ENCODE results near the gene FOXO6.

Gene FOXO6

DNA sequence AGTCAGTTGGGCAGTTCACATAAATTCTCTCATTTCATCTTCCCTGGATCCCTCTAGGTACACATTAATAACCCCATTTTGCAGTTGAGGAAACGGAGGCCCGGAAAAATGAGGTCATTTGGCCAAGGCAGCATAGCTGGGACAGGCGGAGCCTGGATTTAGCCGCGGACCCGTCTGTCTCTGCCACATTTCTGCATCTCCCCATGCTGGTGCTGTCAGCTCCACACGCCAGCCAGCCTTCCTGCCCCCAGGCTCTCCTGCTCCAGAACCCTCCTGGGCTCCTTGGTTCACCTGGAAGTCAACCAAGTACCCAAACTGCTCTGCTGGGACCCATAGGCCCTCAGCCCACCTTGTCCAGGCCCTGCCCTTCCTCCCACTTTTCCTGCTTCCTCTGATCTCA lies 7.6 kb downstream of the FOXO6 start:
- no peaks in the 10 kb centered on the region for H3K36me3 ChIP-seq (replicated peaks)
- DNase-seq, result no peak
- H3K27me3 ChIP-seq (replicated peaks), result peaks cover 35% of the 10 kb centered on the region
- in situ Hi-C loops (cut with HindIII; ENCODE audit: low pct_ligation_motif_present, low sequenced_read_pairs), result no loop called here
- no peak overlapping the region for H3K27ac ChIP-seq
- TF ChIP-seq CTCF (IDR thresholded peaks at IDR 0.05; ENCODE audit: low read depth, low read length, missing control alignments), result no peak
- no peak overlapping the region for H3K4me3 ChIP-seq (ENCODE audit: low read depth, low read length)

GRCh38 chr1:41369531-41369930 lies 8.3 kb downstream of the FOXO6 start:
- DNase-seq, result no peak
- H3K4me3 ChIP-seq (ENCODE audit: low read depth, low read length), result no peak overlapping the region
- H3K27me3 ChIP-seq (replicated peaks), result peaks cover 32% of the 10 kb centered on the region
- no peaks in the 10 kb centered on the region for H3K36me3 ChIP-seq (replicated peaks)
- TF ChIP-seq CTCF (IDR thresholded peaks at IDR 0.05; ENCODE audit: low read depth, low read length, missing control alignments), result no peak
- in situ Hi-C loops (cut with HindIII; ENCODE audit: low pct_ligation_motif_present, low sequenced_read_pairs), result no loop called here
- H3K27ac ChIP-seq, result no peak overlapping the region

GRCh38 chr1:41370225-41370624 lies 9.0 kb downstream of the FOXO6 start:
- TF ChIP-seq CTCF (IDR thresholded peaks at IDR 0.05; ENCODE audit: low read depth, low read length, missing control alignments), result no peak
- no peak for DNase-seq
- in situ Hi-C loops (cut with HindIII; ENCODE audit: low pct_ligation_motif_present, low sequenced_read_pairs), result no loop called here
- Histone ChIP-seq H3K27ac (no peak overlapping the region), H3K36me3 (replicated peaks) (no peaks in the 10 kb centered on the region), H3K27me3 (replicated peaks) (peaks cover 31% of the 10 kb centered on the region), H3K4me3 (ENCODE audit: low read depth, low read length) (no peak overlapping the region)

- H3K36me3 ChIP-seq (replicated peaks), result no peaks in the 10 kb centered on the region
- peaks cover 25% of the 10 kb centered on the region for H3K27me3 ChIP-seq (replicated peaks)
- TF ChIP-seq CTCF (IDR thresholded peaks at IDR 0.05; ENCODE audit: low read depth, low read length, missing control alignments), result no peak
- no peak for DNase-seq
- no peak overlapping the region for H3K27ac ChIP-seq
- in situ Hi-C loops (cut with HindIII; ENCODE audit: low pct_ligation_motif_present, low sequenced_read_pairs), result no loop called here
- H3K4me3 ChIP-seq (ENCODE audit: low read depth, low read length), result no peak overlapping the region
Measured at GRCh38 chr1:41370756-41371420, 9.7 kb downstream of the FOXO6 start.

DNA sequence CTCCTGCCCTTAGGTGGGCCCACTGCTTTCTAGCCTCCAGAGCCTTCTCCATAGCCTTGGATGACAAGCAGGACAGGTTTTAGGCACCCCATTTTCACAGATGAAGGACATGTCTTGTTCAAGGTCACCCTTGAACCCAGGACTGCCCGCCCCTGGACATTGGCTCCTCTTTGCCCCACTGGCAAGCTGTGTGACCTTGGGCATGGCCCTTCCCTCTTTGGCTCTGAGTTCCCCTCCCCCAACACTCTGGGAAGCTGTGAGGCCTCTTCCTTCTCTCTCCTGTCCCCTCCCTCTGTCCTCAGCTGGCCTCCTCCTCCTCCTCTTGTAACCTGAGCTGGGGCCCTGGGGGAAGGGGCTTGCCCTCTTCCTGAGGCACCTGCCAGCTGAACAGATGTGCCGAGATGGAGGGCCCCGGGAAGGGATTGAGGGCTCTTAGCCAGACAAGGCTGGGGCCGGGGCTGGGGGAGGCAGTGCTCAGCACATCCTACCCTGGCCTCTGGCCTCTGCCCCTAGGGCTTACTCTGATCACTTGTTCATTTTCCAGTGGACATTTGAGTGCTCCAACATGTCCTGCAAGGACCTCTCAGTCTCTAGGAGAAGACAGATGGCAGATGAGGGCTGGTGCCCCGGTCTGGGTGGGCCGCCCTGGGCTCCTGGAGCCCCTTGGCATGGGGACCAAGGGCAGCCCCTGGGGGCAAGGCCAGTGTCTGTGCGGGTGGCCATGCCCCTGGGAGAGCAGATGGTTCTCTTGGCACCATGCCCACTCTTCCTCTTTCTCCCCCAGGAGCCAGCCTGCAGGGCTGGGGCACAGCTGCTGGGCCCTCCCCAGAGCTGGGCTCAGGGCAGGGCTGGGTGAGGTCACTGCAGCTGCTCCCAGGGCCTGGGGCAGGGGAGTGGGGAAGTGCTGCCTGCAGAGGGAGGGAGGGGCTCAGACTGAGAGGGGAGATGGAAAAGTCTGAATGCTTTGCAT lies 10.7 kb downstream of the FOXO6 start:
- H3K36me3 ChIP-seq (replicated peaks), result no peaks in the 10 kb centered on the region
- DNase-seq, result no peak
- TF ChIP-seq CTCF (IDR thresholded peaks at IDR 0.05; ENCODE audit: low read depth, low read length, missing control alignments), result no peak
- peaks cover 16% of the 10 kb centered on the region for H3K27me3 ChIP-seq (replicated peaks)
- H3K4me3 ChIP-seq (ENCODE audit: low read depth, low read length), result no peak overlapping the region
- no peak overlapping the region for H3K27ac ChIP-seq
- in situ Hi-C loops (cut with HindIII; ENCODE audit: low pct_ligation_motif_present, low sequenced_read_pairs), result no loop called here
